ENCODE results near the gene PLEKHH1.

PLEKHH1 gene

DNA sequence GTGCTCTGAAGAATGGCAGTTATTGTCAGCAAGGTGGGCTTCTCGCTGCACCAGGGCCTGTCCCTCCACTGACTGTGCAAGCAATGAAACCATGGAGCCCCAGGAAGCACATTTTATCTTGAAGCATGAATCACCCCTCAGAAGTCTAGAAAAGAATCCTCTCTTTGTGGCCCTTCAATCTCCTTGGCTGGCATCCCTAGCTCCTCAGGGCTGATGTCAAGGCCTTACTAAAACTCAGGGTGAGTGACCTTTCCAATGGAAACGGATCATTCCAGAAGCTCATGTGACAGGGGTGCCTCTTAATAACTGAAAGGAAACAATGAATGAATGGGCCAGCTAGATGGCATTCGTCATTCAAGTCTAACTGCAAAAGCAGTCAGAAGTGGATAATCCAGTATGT lies 22.3 kb upstream of the PLEKHH1 start:
- no peak for DNase-seq (ENCODE audit: low spot score)

GRCh38 chr14:67512463-67513310 lies 20.4 kb upstream of the PLEKHH1 start:
- DNase-seq (ENCODE audit: low spot score): no peak

- DNase-seq (ENCODE audit: low spot score): no peak
Observed at GRCh38 chr14:67513631-67514108, 19.4 kb upstream of the PLEKHH1 start.

DNA sequence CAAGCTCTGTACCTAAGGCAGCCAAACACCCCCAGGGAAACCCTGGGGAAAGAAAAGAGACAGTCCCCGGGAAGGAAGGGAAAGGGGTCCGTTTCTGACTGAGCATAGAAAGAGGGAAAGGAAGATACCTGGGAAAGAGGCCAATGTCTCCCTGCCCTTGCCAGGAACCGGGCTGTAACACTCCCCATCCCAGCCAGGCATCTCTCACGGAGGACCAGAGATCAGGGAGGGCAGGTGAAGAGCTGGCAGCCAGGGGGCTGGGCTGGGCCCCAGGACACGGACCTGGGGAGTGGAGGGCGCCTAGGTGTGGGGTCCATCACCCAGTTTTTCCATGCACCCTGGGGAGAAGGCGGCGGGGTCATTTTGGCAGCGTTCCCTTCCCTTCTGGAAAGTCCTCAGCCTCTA lies 18.9 kb upstream of the PLEKHH1 start:
- peak; percentile 27 for DNase-seq (ENCODE audit: low spot score)

DNA sequence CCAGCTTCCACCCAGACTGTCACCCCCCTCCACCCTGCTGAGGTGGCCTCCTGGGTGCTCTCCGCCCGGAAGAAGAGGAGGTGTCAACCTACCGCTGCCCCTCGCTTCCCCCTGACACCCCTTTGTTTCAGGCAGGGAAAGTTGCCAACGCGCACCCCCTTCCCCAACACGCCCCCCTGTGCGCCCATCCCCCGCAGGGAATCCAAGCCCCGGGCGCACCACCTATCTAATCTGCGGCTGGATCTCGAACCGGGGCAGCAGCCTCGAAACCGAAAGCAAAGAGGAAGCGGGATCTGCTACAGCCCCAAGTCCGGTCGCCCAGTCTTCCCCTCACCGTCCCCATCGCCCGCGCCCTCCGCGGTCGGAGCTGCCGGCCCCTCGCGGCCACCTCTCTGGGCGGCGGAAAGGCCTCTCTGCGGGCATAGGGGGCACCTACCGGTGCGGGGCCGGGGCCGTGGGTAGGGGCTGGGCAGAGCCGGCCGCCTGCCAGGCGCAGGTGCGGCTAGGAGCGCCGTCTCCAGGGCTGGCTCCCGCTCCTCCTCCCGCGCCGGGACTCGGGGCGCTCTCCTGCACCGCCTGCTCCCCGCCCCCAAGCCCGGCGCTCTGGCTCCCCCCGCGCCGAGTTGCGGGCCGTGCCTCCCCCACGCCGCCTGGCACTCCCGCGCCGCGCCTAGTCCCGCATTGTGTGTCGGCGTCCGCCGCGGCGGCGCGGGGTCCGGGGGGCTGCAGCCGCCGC lies 18.3 kb upstream of the PLEKHH1 start:
- DNase-seq (ENCODE audit: low spot score): peak; percentile 78

DNA sequence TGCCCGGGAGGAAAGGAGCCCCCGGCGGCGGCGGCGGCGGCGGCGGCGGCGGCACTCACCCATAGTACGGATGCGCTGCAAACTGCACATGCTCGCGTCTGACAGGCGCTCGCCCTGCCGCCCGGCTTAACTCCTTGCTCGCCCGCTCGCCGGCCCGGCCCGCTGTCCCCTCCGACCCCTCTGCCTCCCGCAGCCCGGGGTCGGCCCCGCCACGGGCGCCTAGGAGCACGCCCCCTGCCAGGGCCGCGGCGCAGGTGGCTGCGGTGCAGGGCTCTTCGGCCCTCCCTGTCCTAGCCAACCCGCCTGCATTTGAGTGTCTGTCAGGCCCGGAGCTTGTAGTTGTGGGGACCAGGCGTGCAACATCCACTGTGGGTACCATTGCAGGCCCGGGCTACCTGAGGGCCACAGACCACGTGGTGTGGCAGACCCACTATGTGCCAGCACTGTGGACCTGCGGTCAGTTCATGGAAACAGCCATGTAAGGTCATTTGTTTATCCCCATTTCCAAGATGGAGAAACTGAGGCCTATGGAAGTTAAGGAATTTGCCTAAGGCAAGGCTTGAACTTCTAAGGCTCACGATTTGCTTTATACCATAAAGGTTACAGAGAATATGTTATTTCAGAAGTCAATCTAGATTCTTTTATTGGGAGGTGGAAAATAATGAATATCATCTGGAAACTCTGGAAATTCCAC lies 17.6 kb upstream of the PLEKHH1 start:
- peak; percentile 66 for DNase-seq (ENCODE audit: low spot score)

DNA sequence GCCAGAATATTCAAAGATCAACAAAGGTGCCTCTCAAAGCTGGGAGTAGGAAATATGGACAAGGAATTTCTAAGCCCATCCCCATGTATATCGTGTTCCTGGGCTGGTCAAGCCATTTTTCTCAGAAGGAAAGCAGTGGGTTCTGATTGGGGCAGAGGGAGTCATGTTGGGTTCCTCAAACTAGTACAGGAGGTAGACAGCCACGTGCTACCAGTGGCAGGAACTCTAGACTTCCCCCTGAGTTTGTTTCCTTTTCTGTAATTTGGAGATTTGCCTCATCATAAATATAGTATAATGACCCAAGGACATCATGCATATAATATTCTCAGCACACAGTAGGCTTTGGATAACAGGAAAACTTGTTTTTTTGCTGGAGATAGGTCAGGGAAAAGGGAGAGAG lies 16.4 kb upstream of the PLEKHH1 start:
- no peak for DNase-seq (ENCODE audit: low spot score)

DNA sequence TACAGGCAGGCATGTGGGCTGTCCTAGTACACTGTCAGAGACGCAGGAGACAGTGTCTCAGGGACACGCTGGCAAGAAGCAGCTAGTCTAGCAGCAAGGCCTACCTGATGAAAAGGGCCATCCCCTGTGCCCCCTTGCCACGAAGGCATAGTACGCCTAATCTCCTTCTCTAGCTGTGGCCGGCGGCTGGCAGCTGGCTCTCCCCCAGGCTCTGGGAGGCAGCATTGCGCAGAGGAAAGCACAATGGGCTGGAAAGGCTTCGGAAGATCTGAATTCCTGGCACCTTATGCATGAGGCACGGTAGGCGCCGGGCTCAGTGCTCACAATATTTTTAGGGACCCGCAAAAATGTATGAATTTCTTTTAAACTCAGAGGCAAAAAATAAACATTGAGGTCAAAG lies 16.0 kb upstream of the PLEKHH1 start:
- peak; percentile 50 for DNase-seq (ENCODE audit: low spot score)

DNA sequence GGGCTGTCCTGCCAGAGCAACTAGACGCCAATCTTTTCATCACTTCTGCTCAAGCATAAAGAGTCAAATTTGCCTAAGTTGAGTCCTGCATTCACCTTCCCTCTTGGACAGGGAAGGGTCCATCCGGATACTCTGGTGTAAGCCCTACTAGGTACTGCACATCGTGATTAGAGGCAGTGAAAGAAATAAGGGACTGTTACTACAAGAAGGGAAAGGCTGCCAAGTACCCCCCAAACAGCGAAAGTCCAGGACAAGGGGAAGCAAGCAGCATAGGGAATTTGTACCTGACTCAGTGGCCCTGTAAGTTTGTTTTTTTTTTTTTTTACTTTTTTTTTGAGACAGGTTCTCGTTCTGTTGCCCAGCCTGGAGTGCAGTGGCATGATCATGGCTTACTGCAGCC lies 13.7 kb upstream of the PLEKHH1 start:
- DNase-seq (ENCODE audit: low spot score): no peak

DNA sequence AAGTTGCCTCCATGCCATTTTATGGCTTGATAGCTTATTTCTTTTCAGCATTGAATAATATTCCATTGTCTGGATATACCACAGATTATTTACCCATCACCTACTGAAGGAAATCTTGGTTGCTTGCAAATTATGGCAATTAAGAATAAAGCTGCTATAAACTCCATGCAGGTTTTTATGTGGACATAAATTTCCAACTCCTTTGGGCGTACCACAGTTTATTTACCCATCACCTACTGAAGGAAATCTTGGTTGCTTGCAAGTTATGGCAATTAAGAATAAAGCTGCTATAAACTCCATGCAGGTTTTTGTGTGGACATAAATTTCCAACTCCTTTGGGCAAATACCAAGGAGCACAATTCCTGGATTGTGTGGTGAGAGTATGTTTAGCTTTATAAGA lies 12.6 kb upstream of the PLEKHH1 start:
- no peak for DNase-seq (ENCODE audit: low spot score)

- DNase-seq (ENCODE audit: low spot score): no peak
Observed at GRCh38 chr14:67522270-67522669, 10.8 kb upstream of the PLEKHH1 start.

GRCh38 chr14:67523764-67524633 lies 9.1 kb upstream of the PLEKHH1 start:
- DNase-seq (ENCODE audit: low spot score): no peak

DNA sequence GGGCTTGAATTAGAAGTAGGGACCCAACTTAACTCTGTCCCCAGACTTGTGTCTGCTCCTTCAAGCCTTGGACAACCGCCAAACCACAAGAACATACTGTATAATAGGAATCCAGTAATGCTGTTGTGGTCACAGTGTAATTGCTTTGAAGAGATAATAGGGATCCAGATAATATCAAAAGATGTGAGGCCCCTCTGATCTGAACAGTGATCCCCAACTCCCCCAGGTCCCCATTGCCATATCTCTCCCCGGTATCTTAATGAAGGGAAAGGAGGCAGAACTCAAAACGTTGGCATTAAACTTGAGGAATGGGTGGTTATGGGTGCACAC lies 8.5 kb upstream of the PLEKHH1 start:
- no peak for DNase-seq (ENCODE audit: low spot score)

- DNase-seq (ENCODE audit: low spot score): no peak
Observed at GRCh38 chr14:67525389-67525788, 7.7 kb upstream of the PLEKHH1 start.

DNA sequence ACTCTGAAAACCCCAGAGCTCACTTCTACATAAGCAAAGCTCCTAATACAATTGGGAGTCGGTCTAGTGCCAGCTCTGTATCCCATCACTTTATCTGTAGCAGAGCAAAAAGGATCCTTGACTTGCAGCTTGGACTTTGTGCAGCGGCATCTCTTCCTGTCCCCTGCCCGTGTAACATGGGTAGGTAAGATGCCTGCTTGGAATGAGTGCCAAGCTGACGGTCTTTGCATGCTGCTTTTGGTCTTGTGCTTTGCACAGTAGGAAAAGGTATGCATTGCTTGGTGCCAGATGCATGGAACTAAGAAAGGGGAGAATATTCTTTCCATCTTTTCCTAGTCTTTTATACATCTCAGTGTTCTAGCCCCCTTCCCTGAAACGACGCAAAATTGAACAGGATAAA lies 6.9 kb upstream of the PLEKHH1 start:
- no peak for DNase-seq (ENCODE audit: low spot score)

DNA sequence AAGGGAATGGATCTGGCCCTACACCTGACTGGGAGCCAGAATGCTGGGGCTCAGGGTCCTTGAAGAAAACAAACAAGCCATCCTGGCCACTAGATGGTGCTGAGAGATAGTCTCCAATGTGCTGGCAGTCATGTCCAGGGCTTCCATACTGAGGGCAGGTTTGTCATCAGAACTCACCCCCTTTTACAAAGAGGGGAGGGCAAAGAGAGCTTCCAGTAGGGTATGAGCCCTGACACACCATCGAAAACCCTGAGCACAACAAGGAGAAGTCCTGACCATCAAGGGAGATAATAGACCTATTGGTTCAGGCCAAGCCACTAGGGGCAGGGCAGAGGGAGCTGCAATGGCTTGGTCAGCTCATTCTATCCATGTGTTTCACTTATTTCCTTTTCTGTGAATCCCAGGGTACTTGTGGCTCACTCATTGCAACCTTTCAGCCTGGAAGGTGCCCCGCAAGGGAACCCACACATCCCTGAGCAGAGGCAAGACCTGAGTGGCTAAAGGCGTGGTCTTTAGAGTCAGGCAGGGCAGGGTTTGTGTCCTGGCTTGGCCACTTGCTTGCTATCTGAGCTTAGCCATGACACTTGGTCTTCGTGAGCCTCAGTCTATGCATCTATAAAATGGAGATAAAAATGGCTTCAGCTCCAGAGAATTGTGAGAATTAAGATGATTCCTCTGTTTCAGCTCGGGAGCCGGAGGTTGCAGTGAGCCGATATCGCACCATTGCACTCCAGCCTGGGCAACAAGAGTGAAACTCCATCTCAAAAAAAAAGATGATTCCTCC lies 6.2 kb upstream of the PLEKHH1 start:
- peak; percentile 62 for DNase-seq (ENCODE audit: low spot score)

DNA sequence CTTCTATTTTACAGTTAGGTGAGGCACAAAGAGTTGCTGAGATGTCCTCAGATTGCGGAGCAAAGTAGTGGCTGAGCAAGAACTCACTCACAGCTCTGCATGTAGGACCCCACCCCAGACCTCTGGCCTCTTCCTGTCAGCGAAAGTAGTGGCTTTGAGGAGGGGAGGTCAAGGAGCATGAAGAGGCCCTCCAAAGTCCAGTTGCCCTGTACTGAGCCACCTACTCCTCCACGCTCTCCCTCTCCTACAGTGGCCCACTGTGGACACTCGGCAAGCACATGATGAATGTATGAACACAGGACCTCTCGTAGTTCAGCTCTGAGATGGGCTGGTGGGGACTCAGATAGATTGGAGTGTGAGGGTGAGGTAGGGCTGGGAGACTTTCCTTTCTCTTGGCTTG lies 5.3 kb upstream of the PLEKHH1 start:
- DNase-seq (ENCODE audit: low spot score): no peak

DNA sequence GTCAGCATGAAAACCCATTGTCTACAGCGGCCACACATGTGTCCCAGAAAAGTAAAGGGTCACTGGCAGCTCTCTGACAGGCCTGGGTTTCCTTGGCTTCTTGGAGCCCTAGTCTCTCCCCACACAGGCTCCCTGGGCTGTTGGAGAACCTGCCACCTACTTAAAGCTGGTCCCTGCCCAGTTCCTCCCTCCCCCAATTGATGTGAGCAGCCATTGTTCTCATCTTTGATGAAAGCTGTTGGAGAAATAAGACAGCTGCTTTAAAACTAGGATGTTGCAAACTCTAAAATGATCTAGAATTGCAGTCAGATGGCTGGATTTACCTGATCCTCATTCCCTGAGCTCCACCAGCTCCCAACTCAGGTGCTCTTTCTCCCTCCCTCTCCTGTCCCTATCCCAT lies 4.8 kb upstream of the PLEKHH1 start:
- no peak for DNase-seq (ENCODE audit: low spot score)

DNA sequence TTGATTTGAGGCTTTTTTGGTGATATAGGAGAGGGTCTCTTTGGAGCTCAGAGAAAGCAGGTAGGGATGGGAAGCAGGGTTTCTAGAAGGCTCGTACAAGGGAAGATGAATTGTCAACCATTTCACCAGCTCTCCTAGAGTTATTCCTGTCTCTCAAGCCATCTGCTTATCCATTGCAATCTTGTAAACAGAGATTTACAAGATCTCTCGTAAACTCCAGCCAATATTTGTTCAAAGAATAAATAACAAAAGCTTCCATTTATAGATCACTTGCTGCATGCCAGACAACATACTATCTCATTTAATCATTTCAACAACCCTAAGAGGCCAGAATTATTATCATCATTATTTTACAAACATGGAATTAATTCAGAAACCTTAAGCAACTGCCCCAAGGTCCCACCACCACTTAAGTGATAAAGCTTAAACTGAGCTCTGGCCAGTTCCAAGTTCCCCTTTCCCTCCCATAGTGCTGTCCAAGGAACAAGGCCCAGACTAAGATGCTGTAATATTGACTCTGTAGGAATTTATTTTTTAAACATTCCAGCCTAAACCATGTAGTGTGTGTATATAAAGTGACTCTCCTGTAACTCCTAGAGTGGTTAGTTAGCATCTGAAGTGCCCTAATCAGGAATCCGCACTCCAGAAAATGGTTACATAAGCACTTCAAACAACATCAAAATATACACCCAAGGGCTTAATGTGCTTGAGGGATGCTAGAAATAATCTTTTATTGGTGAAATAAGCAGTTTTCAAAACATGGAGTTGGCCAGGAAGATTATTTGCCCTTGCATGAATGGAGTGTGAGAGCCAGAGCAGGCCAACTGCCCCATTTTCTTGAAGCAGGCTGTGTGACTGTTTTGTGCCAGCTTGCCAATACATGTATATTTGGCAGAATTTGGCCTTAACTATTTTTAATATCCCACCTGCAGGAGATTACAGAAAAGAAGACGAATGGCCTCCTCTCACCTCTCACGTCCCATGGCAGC lies 2.8 kb upstream of the PLEKHH1 start:
- no peak for DNase-seq (ENCODE audit: low spot score)

DNA sequence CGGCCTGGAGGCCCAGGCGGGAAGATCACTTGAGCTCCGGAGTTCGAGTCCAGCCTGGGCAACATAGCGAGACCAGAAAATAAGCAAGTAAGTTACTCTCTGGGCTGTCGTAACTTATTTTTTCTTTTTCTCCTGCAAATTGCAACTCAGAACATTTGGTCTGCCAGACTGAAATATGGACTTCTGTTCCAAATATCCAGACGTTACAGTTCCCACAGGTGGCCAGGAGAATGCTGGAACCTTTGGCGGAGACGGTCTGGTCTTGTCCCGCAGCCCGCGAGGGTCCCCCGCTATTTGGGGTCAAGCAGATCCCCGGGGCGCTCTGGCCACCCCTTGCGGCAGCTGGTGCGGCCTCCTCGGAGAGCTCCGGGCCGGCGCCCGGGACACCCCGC lies 488 bp upstream of the PLEKHH1 start:
- no peak for DNase-seq (ENCODE audit: low spot score)

Measured in GM03348 (cell line).